HepG2 (cell line): ENCODE results near the gene AANAT. TPM values are rescaled to one million over a fixed set of nuclear protein-coding genes. Genes with fewer than 3 reads are reported as not detected.
A peak's percentile ranks its signal among the peaks of the same experiment; 100 is the strongest.

Experiments used
- BRCA1 ChIP-seq: sonication (generic); formaldehyde crosslinking; IDR thresholded peaks from 2 replicates; pipeline ENCODE4 v1.4.0; 2020; ENCODE audit warnings: missing genetic modification reagents
- HNF4A ChIP-seq: sonication (generic); formaldehyde crosslinking; IDR thresholded peaks from 2 replicates; pipeline ENCODE4 v1.4.0; 2020; ENCODE audit warnings: missing genetic modification reagents
- KLF13 ChIP-seq: sonication (generic); formaldehyde crosslinking; IDR thresholded peaks from 2 replicates; pipeline ENCODE4 v1.4.0; 2020; ENCODE audit warnings: mild to moderate bottlenecking, missing genetic modification reagents
- NCOR1 ChIP-seq: fragments of 200-600 bp; sonication (generic); IDR thresholded peaks from 2 replicates; pipeline ENCODE4 v1.7.0; 2017; ENCODE audit warnings: antibody characterized with exemption, low read length, borderline replicate concordance
- PAF1 ChIP-seq: IDR thresholded peaks from 2 replicates; pipeline ENCODE4 v1.6.1; 2016; ENCODE audit warnings: missing genetic modification reagents, missing compliant biosample characterization
- POLR2A ChIP-seq, 2 experiments: IDR thresholded peaks; 2 replicates each; pipeline ENCODE4 v1.6.1; 2011; ENCODE audit warnings: low read depth in 2 of 2, low read length in 2 of 2, mild to moderate bottlenecking in 1 of 2, moderate library complexity in 1 of 2; ENCODE audit not compliant: insufficient read depth in 1 of 2
- POLR2AphosphoS2 ChIP-seq: IDR thresholded peaks from 2 replicates; pipeline ENCODE4 v1.6.1; 2011; ENCODE audit warnings: low read depth, low read length, improper control_type of control experiment
- RARA ChIP-seq: IDR thresholded peaks from 2 replicates; pipeline ENCODE4 v1.6.1; 2016; ENCODE audit warnings: missing genetic modification reagents, missing compliant biosample characterization
- SALL1 ChIP-seq: sonication (generic); formaldehyde crosslinking; IDR thresholded peaks from 2 replicates; pipeline ENCODE4 v1.8.0; 2022; ENCODE audit warnings: mild to moderate bottlenecking, missing genetic modification reagents
- TRAFD1 ChIP-seq: sonication (generic); formaldehyde crosslinking; IDR thresholded peaks from 2 replicates; pipeline ENCODE4 v1.5.1; 2020; ENCODE audit warnings: missing genetic modification reagents, mild to moderate bottlenecking, borderline replicate concordance
- USF2 ChIP-seq, 2 experiments: sonication (generic) in 1 of 2; formaldehyde crosslinking in 1 of 2; IDR thresholded peaks; 2 replicates each; pipeline versions ENCODE4 v1.5.1 to v1.6.1; 2011 to 2020; ENCODE audit warnings: borderline replicate concordance in 1 of 2, low read depth in 1 of 2, low read length in 1 of 2, mild to moderate bottlenecking in 1 of 2, missing genetic modification reagents in 1 of 2, moderate library complexity in 1 of 2
- YEATS2 ChIP-seq: sonication (generic); formaldehyde crosslinking; IDR thresholded peaks from 2 replicates; pipeline ENCODE4 v1.4.0; 2020; ENCODE audit warnings: missing genetic modification reagents, borderline replicate concordance
- ZNF138 ChIP-seq: sonication (generic); formaldehyde crosslinking; IDR thresholded peaks from 2 replicates; pipeline ENCODE4 v1.5.0; 2020; ENCODE audit warnings: mild to moderate bottlenecking, low read depth, missing genetic modification reagents
- ZNF160 ChIP-seq: sonication (generic); formaldehyde crosslinking; IDR thresholded peaks from 2 replicates; pipeline ENCODE4 v1.8.0; 2022; ENCODE audit warnings: mild to moderate bottlenecking, inconsistent platforms, missing genetic modification reagents
- ZNF224 ChIP-seq: sonication (generic); formaldehyde crosslinking; IDR thresholded peaks from 2 replicates; pipeline ENCODE4 v1.5.0; 2020; ENCODE audit warnings: mild to moderate bottlenecking, missing genetic modification reagents
- ZNF264 ChIP-seq: sonication (generic); formaldehyde crosslinking; IDR thresholded peaks from 2 replicates; pipeline ENCODE4 v1.4.0; 2020; ENCODE audit warnings: missing genetic modification reagents
- ZNF547 ChIP-seq: sonication (generic); formaldehyde crosslinking; IDR thresholded peaks from 2 replicates; pipeline ENCODE4 v1.5.1; 2020; ENCODE audit warnings: mild to moderate bottlenecking, missing genetic modification reagents
- ZNF629 ChIP-seq: sonication (generic); formaldehyde crosslinking; conservative IDR thresholded peaks from 2 replicates; pipeline ENCODE4 v1.5.0; 2020; ENCODE audit warnings: missing genetic modification reagents
- ZNF766 ChIP-seq: sonication (generic); formaldehyde crosslinking; IDR thresholded peaks from 2 replicates; pipeline ENCODE4 v1.5.0; 2020; ENCODE audit warnings: missing genetic modification reagents, borderline replicate concordance
- polyA plus RNA-seq, 8 experiments: library from polyadenylated mRNA; depleted of rRNA in 3 of 8; stranded (reverse) in 7 of 8; unstranded in 1 of 8; fragments of >200 nt; fragmentation: Illumina TruSeq in 4 of 8; extraction: Trizol in 4 of 8; gene quantifications; 2 replicates each; pipeline versions ENCODE4 v1.2.1 to v1.2.3, GENCODE V29; 2011 to 2016; ENCODE audit warnings: low read depth in 4 of 8, missing spikeins in 1 of 8, mixed read lengths in 1 of 8; ENCODE audit not compliant: insufficient read depth in 1 of 8
- total RNA-seq, 5 experiments: library from RNA; depleted of rRNA; stranded (reverse); fragments of >200 nt; fragmentation: Illumina TruSeq; extraction: Trizol; gene quantifications; 2 replicates each; pipeline ENCODE4 v1.2.3, GENCODE V29; 2016; ENCODE audit warnings: low read depth in 1 of 5
- TF ChIP-seq, protein P1 (sequence below): sonication (generic); formaldehyde crosslinking; IDR thresholded peaks from 2 replicates; pipeline ENCODE4 v1.5.0; 2020; ENCODE audit warnings: mild to moderate bottlenecking, missing genetic modification reagents
- TF ChIP-seq, protein P2 (sequence below): sonication (generic); formaldehyde crosslinking; IDR thresholded peaks from 2 replicates; pipeline ENCODE4 v1.4.0; 2020; ENCODE audit warnings: low read depth, mild to moderate bottlenecking, missing genetic modification reagents
- TF ChIP-seq, protein P3 (sequence below): sonication (generic); formaldehyde crosslinking; IDR thresholded peaks from 2 replicates; pipeline ENCODE4 v1.4.0; 2020; ENCODE audit warnings: missing genetic modification reagents

AANAT gene
- total and polyA plus RNA-seq, 2 of the 13 experiments (the other 11 are each of a cell fraction or from before 2014, with no cell fraction given) = 0.07 TPM; not detected in 1

DNA sequence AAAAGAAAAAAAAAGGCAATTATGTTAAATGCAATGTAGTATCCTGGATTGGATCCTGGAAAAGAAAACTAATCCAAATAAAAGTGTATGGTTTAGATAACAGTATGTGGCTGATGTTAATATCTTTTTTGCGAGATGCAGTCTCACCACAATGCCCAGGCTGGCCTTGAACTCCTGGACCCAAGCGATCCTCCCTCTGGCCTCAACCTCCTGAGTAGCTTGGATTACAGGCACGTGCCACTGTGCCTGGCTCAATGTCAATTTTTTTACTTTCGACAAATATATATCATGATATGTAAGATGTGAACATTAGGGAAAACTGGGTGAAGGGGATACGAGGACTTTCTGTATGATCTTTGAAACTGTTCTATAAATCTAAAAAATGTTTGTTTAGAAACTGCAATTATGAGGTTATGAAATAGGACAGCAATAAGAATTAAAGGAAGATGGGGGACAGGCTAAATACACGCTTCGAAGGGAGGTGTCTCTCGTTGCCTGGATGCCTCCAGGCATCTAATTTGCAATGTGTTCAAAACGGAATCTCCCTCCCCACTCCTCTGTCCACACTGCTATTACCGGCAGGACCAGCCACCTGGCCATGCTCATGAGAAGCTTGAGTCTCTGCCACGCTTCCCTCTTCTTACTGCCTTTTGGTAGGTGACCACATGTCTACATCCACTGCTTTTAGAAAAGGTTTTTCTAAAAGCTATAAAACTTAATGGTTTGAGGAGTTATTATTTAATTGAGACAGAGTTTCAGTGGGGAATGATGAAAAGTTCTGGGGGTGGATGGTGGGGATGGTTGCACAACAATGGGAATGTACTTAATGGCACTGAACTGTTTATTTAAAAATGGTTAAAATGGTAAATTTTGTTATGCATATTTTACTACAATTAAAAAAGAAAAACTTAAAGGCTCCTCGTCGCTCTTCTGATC lies 29.7 kb upstream of the AANAT start (continued):
- TF ChIP-seq, protein P1, sequence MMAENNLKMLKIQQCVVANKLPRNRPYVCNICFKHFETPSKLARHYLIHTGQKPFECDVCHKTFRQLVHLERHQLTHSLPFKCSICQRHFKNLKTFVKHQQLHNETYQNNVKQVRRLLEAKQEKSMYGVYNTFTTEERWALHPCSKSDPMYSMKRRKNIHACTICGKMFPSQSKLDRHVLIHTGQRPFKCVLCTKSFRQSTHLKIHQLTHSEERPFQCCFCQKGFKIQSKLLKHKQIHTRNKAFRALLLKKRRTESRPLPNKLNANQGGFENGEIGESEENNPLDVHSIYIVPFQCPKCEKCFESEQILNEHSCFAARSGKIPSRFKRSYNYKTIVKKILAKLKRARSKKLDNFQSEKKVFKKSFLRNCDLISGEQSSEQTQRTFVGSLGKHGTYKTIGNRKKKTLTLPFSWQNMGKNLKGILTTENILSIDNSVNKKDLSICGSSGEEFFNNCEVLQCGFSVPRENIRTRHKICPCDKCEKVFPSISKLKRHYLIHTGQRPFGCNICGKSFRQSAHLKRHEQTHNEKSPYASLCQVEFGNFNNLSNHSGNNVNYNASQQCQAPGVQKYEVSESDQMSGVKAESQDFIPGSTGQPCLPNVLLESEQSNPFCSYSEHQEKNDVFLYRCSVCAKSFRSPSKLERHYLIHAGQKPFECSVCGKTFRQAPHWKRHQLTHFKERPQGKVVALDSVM = no peak
- TF ChIP-seq ZNF224 (no peak), PAF1 (CRISPR knock-in tag) (no peak), NCOR1 (peak; percentile 32; the same call in 1 of the 2 replicates), ZNF264 (CRISPR knock-in tag) (no peak), YEATS2 (CRISPR knock-in tag) (no peak), KLF13 (CRISPR knock-in tag) (no peak), USF2 (IDR thresholded peaks at IDR 0.05; ENCODE audit: low read depth, low read length) (0 out of 2 replicates have a peak, but pooled peaks have one; percentile 14), USF2 (CRISPR knock-in tag; IDR thresholded peaks at IDR 0.05; ENCODE audit: borderline replicate concordance) (no peak), ZNF629 (CRISPR knock-in tag) (no peak), SALL1 (CRISPR knock-in tag) (peak; percentile 52; the same call in 1 of the 2 replicates), ZNF547 (no peak), ZNF138 (no peak), ZNF160 (CRISPR knock-in tag) (no peak), BRCA1 (CRISPR knock-in tag) (no peak), POLR2A (IDR thresholded peaks at IDR 0.05; ENCODE audit: insufficient read depth in 1 of 2, low read depth in 2 of 2, low read length in 2 of 2) (no peak), HNF4A (CRISPR knock-in tag) (peak; percentile 86), ZNF766 (CRISPR knock-in tag) (no peak), TRAFD1 (CRISPR knock-in tag) (no peak), POLR2AphosphoS2 (no peak), RARA (CRISPR knock-in tag) (0 out of 2 replicates have a peak, but pooled peaks have one; percentile 32)
- TF ChIP-seq, protein P2, sequence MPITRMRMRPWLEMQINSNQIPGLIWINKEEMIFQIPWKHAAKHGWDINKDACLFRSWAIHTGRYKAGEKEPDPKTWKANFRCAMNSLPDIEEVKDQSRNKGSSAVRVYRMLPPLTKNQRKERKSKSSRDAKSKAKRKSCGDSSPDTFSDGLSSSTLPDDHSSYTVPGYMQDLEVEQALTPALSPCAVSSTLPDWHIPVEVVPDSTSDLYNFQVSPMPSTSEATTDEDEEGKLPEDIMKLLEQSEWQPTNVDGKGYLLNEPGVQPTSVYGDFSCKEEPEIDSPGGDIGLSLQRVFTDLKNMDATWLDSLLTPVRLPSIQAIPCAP (CRISPR knock-in tag) = no peak
- TF ChIP-seq, protein P3, sequence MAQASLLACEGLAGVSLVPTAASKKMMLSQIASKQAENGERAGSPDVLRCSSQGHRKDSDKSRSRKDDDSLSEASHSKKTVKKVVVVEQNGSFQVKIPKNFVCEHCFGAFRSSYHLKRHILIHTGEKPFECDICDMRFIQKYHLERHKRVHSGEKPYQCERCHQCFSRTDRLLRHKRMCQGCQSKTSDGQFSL (CRISPR knock-in tag) = no peak
